ENCODE measurements around the gene TMEM171. TPM values are rescaled to one million over a fixed set of nuclear protein-coding genes. Genes with fewer than 3 reads are reported as not detected.

The TMEM171 gene
- total and polyA plus RNA-seq, 2 of the 8 experiments (the other 6 are each of a cell fraction or from before 2014, with no cell fraction given) = 1.0 to 2.2 TPM

GRCh38 chr5:73097740-73098139 is 22.6 kb upstream of the TMEM171 start:
- H3K18ac ChIP-seq (ENCODE audit: extremely low read depth, low read length) = no peak overlapping the region
- FAIRE-seq = no peak
- H2BK5ac ChIP-seq (ENCODE audit: low read depth, low read length) = no peak overlapping the region
- H3K9me3 ChIP-seq (ENCODE audit: insufficient read depth in 2 of 2, low read depth in 1 of 2, low read length in 1 of 2) = peaks cover 4 to 7% of the 10 kb centered on the region in 2 experiments; a peak in 1 of 4 replicates
- H3K23ac ChIP-seq (ENCODE audit: insufficient read length) = no peak overlapping the region
- H3K79me1 ChIP-seq (ENCODE audit: low read depth, low read length) = no peaks in the 10 kb centered on the region
- H2BK20ac ChIP-seq (ENCODE audit: low read length) = no peak overlapping the region
- no peak overlapping the region for H3K4me3 ChIP-seq (ENCODE audit: extremely low read depth in 1 of 4, insufficient read depth in 2 of 4, low read depth in 3 of 4, low read length in 4 of 4)
- H3K27me3 ChIP-seq (replicated peaks in 1 of 4; ENCODE audit: control insufficient read depth in 3 of 4, extremely low read depth in 1 of 4, insufficient read depth in 3 of 4, low read length in 3 of 4) = no peaks in the 10 kb centered on the region
- no peak overlapping the region for H3K9ac ChIP-seq (replicated peaks in 1 of 4; ENCODE audit: extremely low read depth in 1 of 4, low read depth in 3 of 4, low read length in 3 of 4)
- H4K20me1 ChIP-seq (replicated peaks in 1 of 2; ENCODE audit: control insufficient read depth in 1 of 2, insufficient read depth in 2 of 2, low read length in 2 of 2) = no peaks in the 10 kb centered on the region
- TF ChIP-seq KDM1A (IDR thresholded peaks at IDR 0.05; ENCODE audit: borderline replicate concordance, low read length) (no peak), EGR1 (IDR thresholded peaks at IDR 0.05; ENCODE audit: borderline replicate concordance, low read depth, low read length) (no peak), SP1 (IDR thresholded peaks at IDR 0.05; ENCODE audit: low read depth, low read length) (no peak), TCF12 (IDR thresholded peaks at IDR 0.05; ENCODE audit: low read depth, low read length) (no peak), CEBPB (IDR thresholded peaks at IDR 0.05; ENCODE audit: low read depth, low read length) (no peak)
- H3K79me2 ChIP-seq (ENCODE audit: control insufficient read depth in 1 of 2, insufficient read depth in 2 of 2, low read length in 2 of 2) = no peaks in the 10 kb centered on the region
- no peak overlapping the region for H2BK12ac ChIP-seq (ENCODE audit: low read depth, low read length)
- ChIA-PET POLR2A (ENCODE audit: partially characterized antibody) (interaction anchor here (1.7 kb wide), 1 partner anchor 142 kb away, joined by 3 read pairs; the partner anchor contains the start of gene FCHO2), CTCF (ENCODE audit: partially characterized antibody) (interaction anchor here (1.4 to 1.9 kb wide), 3 partner anchors 14 to 73 kb away, joined by 4 to 8 read pairs (median 7); no protein-coding TSS in a partner anchor)
- H3K4ac ChIP-seq (replicated peaks; ENCODE audit: insufficient read length, low read depth, low read length) = no peak overlapping the region
- H4K91ac ChIP-seq (replicated peaks; ENCODE audit: insufficient read length, low read length) = no peak overlapping the region
- H3K4me1 ChIP-seq (replicated peaks in 1 of 4; ENCODE audit: control insufficient read depth in 3 of 4, insufficient read depth in 4 of 4, low read length in 3 of 4) = no peaks in the 10 kb centered on the region
- H3K4me2 ChIP-seq (ENCODE audit: insufficient read depth in 1 of 2, low read depth in 2 of 2, low read length in 2 of 2) = no peak overlapping the region
- H4K8ac ChIP-seq (ENCODE audit: extremely low read depth, insufficient read depth, low read length) = no peak overlapping the region
- no peak overlapping the region for H3K56ac ChIP-seq (replicated peaks; ENCODE audit: insufficient read length, low read depth, low read length)
- WGBS, 2 experiments (ENCODE audit: extremely low coverage in 1 of 2, insufficient coverage in 1 of 2, insufficient read length in 1 of 2, insufficient replicate concordance in 2 of 2, low coverage in 1 of 2, low lambda C conversion rate in 2 of 2, missing lambda C conversion rate in 1 of 2) = 79% methylated on average over 2 of the region's 2 CpGs; no CpG with 5 or more reads in 1 of the 2 experiments
- no peak for DNase-seq (ENCODE audit: low read depth in 1 of 2, low spot score in 2 of 2)
- H2BK15ac ChIP-seq (ENCODE audit: low read length) = no peak overlapping the region
- no peaks in the 10 kb centered on the region for H3K23me2 ChIP-seq (ENCODE audit: low read depth, low read length)
- no peak overlapping the region for H3K27ac ChIP-seq (ENCODE audit: low read depth, low read length)
- no peak overlapping the region for H4K5ac ChIP-seq (ENCODE audit: insufficient read length, low read depth, low read length)
- H3K14ac ChIP-seq (ENCODE audit: insufficient read length) = no peak overlapping the region
- no peak overlapping the region for H2AFZ ChIP-seq (ENCODE audit: low read length)
- no peak overlapping the region for H2BK120ac ChIP-seq (replicated peaks; ENCODE audit: low read depth, low read length)
- no peaks in the 10 kb centered on the region for H3K36me3 ChIP-seq (ENCODE audit: control insufficient read depth in 2 of 4, insufficient read depth in 4 of 4, low read length in 3 of 4)
- H2AK5ac ChIP-seq (ENCODE audit: low read depth, low read length) = no peak overlapping the region
